ENCODE data around the gene RUNX3.

- TF ChIP-seq RELA (CRISPR knock-in tag; IDR thresholded peaks at IDR 0.05; ENCODE audit: borderline replicate concordance) (no peak), FOXP1 (CRISPR knock-in tag; IDR thresholded peaks at IDR 0.05; ENCODE audit: borderline replicate concordance) (no peak), CTCF (IDR thresholded peaks at IDR 0.05) (no peak)
These were observed 17.5 kb downstream of the RUNX3 start for GRCh38 chr1:24912376-24913273.

All from WTC11 (cell line).